ENCODE data around the gene TOX3.

The TOX3 gene

DNA sequence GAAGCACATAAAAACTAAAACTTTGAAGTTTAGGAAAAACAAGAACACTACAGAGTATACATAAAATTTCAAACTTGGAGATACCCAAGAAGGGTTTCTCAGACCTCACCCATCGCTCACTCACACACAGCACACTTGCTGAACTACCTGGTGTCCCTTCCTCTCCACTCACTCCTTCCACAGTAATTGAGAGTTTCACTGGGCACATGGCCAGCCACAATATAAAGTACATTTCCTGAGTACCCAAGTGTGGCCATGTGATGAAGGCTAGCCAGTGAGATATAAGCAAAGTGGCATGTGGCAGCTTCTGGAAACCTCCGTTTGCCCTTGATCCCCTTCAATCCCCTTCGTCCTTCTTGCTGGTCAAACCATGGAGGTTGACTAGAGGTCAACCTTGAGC is 11.9 kb downstream of the TOX3 start:
- no peak for DNase-seq

DNA sequence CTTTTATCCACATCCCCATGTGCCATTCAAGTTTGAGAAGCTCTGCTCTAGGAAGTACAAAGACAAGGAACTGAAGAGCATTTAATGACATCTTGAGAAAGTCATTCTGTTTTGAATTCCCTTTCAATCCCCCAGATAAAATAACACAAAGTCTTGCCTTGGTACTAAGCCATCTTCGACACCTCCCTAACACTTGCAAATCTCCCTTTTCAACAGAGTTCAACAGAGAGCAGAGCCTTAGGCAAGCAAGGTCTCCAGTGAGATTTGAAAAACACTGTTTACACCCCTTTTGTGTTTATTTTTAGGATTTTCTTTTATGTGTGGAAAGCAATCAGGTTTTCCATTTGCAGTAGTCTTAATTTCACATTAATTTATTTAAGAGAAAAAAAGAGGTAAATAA is 13.6 kb downstream of the TOX3 start:
- no peak for DNase-seq

DNA sequence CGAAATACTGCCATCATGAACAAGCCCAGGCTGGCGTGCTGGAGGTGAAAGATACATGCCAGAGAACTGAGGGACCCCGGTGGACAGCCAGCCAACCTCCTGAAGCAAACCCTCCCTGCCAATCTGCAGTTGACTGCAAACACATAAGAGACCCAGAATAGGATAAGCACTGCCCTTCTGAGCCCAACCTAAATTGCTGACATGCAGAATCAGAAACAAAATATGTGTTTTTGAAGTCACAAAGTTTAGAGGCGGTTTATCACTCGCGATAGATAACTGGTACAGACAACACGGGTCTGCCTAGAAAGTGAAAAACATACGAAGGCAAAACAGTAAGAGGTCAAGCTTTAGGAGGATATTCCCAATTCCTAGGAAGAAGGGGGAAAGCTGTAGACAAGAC is 14.6 kb downstream of the TOX3 start:
- no peak for DNase-seq

DNA sequence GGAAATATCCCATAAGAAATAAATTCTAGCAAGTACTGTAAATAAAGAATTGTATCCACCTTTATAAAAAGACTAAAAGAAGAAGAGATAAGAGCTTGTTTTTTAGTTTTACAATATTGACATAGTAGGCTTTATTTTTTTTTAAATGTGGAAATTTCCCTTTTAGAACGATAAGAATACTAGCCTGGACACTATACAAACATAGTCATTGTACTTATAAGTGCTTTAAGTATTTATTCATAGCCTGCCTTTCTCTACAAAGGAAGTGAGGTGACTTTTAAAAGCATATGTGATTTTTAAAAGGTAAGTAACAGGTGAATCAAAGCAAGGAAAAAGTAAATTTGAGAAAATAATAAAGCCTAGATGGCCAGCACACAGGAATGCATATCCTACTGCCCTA is 17.7 kb downstream of the TOX3 start:
- no peak for DNase-seq

DNA sequence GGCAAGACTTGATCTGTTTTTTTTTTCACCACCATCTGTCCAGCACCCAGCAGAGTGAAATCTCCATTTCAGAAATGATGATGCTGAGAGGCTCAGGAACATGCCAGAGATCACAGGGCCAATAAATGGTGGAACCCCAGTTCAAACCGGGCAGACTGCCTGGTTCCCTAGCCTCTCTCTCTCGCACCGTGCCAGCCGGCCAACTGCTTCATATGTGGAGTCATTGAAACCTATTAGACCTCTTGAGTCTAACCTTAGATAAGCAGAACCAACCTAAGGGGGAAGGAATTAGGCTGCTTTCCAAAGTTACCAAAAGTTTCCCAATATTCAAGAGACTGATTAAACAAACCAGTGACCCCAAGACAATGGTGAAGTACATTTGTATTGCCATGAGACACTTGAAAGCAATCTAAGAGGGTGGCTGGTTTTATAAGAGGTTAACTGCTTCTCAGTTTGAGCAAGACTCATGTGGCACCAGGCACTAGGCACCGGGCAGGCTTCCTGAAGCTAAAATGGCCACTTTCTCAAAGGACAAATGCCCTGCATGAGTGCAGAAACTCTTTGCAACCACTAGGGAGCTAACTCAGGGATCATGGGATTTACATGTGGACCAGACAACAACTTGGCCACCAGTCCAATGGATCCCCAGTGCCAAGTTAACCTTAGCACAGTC is 18.4 kb downstream of the TOX3 start:
- DNase-seq = no peak

DNA sequence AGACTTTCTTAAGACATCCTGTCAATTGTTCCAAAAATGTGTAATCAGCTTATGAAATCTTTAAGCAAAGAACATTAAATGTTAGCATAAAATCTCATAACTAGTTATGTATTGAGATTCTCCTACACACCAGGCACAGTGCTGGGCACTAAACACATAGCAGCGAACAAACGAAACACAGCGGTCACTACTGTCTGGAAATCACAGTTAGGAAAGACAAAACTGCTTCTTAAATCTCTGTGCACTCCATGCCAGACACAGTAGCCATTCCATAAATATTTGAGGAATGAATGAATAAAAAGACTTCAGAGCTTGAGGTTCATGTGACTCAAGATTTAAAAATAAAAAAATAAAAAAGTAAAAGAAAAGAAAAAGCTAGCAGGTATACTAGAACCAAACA is 20.1 kb downstream of the TOX3 start:
- no peak for DNase-seq

DNA sequence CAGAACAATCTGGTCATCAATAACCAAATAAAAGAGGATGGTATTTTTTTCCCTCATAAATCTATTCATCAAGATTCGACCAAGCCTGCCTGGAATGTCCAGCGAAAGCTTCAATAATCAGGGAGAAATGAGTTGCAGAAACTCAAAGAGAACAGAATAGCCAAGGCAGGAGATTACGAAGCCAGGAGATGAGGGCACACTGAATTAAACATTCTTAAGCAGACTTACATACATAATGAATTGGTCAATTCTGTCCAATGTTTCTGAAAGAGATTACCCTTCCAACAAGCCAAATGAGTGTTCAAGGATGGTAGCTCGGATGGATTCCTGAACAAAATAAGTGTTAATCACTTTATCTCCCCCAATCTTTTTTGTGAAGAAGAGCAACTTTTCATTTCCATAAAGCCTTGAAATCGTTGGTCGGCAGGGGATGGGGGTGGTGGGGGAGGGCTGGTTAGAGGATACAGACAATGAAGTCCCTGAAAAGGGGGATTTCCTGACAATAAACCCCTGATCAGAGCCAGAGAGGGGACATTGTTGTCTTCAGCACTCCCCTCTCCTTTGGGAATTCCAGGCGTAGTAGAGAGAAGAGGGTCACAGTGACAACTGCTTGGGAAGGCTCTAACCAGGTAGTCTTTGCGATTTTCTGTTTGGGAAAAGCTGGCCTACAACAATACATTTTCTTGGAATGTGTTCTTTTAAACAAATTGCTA is 20.7 kb downstream of the TOX3 start:
- DNase-seq = no peak

DNA sequence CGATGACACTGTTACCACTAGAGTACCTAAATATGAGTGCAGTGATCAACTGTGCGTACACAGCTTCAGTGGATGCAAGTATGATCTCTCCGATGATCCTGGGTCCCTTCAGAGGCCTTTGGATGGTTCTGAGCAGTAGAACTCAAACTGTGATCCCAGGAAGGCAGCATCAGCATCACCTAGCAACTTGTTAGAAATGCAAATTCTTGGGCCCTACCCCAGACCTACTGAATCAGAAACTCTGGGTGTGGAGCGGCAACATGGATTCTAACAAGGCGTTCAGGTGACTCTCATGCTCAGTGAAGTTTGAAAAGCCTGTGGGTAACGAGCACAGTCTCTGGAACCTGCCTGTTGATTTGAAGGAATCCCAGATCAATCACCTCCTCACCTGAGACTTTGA is 25.4 kb downstream of the TOX3 start:
- no peak for DNase-seq

DNA sequence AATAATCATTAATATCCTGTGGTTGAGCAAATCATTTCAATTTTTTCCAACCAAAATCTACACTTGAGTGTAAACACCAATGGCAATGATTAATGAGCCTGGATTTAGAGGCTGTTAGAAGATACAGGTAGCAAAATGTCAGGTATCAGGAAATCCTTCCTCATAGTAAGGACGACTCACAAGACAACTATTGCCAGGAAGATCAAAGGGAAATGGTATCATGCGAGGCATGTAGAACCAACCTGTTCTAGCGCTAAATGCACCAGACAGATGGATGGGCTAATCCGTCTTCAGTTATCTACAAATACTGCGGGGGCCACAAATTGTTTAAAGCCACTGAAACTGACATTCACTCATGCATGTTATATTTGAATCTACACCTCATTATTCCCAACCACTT is 28.1 kb downstream of the TOX3 start:
- no peak for DNase-seq

DNA sequence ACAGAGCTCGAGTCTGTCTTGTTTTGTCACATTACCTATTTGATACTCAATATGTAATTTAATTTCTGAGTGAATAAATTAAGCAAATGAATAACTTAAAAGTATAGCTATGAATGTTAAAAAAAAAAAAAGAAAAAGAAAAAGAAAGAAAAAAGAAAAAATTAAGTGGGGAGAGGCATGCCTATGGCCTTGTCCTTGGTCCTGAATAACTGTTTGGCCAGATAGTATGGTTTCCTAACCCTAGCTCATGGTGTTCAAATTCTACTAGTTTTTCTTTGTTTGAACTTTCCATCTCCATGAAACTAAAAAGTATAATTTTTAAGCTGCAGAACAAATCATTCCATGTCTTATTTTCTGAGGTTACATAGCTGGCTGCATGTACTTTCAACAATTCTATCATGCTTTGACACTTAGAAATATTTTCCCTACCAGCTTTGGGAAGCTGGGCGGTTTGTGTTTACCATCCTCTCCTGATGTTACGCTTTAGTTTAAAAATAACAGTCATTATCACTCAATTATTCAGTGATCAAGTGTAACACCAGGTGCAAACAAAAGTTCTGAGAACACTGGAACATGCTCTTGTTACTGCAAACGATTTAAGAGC is 31.8 kb downstream of the TOX3 start:
- DNase-seq = no peak

DNA sequence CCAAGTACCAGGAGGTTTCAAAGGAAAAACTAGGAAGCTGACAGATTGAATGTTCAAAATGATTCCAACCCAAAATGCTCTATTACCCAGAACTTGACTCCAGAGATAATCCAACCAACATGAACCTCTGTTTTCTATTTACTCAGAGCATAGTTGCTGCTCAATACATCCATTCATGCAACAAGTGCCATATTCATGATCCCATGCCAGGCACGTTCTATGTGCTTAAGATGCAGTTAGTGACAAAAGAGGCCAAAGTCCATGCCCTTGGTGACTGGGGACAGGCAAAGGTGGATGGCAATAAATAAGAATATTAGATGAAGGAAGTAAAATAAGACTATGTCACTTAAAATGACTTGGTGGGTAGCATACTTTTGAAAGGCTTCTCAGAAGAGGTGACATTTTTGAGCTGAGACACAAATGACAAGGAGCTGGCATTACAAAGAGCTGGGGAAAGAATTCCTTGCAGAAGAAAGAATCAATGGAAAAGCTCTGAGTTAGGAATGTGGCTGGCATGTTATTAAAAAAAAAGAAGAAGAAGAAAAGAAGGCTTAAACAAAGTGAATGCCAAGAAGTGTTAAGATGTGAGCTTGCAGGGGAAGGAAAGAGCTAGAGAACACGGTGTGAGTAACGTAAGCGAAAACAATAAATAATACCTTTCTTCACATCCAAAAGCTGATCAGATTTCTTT is 34.5 kb downstream of the TOX3 start:
- no peak for DNase-seq

DNA sequence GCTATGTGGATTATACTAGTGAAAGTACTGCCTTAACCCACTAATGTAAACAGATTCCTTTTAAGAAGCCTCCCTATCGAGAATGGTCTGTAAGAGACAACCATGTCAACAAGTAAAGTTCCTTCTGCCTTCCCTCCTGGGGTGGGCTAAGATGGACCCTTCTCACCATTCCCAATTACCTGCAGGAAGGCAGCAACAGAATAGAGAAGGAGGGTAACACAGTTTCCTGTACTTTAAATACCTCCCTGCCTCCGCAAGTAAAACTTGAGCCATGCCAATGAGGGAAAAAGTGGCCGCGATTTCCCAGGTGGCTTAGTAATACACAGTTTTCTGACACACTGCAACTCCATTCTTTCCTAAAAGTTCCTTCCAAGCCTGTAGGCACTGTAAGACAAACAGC is 45.2 kb downstream of the TOX3 start:
- no peak for DNase-seq

DNA sequence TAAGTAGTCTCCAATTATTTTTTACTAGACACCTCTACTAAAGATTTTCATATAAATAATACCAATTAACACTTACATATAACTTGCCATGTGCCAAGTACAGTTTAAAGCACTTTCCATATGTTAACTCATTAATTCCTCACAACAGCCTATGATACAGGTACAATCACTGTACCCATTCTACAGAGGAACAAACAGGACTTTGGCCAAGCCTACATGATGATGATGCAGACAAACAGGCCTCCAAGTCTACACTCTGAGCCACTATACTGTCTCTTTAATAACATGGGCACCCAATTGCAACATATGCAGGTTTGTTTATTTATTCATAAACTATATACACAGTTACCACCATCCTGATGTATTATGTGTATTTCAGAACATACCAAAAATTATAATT is 46.0 kb downstream of the TOX3 start:
- DNase-seq = no peak

DNA sequence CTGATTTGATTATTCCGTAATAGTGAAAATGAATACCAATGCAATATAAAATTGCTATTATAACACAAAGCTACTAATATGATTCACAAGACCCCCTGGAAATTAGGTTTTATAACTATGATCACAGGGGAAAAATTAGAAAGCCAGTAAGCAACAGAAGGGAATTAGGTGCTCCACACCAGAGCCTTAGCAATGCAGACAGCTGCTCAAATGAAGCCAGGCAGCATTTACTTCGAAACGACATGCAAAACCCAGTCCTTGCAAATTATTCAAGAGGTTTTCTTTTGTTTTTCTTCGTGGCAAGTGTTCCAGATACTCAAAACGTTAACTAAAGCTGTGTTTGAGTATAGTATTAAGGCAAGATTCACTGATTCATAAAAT is 47.9 kb downstream of the TOX3 start:
- DNase-seq = no peak

DNA sequence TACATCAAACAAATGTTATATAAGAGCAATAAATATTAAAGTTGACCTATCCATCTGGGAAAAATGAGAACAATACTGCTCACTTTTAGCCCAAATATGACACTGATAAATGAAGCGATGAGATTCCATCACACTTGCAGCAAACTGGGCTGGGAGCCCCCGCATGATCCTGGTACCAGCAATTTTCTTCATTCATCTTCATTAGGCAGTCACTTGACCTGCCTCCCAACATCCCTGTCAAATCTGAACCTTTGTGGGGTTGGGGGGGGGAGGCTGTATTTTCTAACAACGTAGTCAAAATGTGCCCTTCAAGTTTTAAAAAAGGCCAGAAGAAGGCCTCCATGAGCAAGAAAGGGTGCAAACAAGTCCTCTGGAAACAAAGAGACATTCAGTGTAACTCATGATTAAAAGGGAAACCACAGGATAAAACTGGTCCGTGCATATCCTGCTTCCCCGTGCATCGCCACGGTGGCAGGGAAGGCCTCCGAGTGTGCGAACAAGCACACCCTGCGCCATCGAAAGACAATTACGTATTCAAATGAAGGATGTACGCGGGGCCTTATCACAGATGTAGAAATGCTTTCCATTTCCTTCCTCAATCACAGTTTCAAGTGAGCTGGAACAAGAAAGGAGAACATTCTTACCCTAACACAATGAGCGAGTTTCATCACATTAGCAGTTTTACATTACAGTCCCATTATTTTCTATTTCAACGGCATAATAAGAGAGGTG is 48.4 kb downstream of the TOX3 start:
- DNase-seq = no peak

DNA sequence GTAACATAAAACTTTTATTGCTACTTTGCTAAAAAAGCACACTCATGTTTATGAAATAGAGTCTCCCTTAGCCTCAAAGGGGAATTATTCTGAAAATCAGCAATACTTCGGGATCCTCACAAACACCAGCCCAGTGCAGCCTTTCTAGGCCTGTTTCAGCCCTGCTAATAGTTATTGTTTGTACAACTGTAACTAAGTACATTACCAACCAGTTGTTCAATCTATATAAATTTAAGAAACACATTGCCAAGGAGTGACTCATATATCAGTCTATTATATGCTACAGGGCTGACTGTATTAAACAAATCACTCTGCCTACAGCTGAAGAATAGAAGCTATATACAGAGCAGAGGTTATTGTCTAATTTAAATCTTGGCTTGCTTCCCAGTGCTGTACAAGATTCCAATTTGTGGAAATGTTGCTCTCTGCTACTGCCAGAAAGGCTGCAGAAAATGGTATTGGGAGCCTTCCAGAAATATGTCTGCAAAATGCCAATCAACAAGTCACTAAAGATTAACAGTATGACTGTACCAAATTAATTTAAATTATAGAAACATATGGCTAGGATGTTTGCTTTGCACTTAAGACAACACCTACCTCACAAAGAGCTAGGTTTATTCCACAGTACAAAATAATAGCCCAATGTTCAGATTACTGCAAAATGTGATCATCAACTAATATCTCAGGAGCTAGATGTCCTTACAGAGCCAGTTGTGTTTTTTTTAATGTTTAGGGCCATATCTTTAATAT is 49.7 kb downstream of the TOX3 start:
- no peak for DNase-seq

DNA sequence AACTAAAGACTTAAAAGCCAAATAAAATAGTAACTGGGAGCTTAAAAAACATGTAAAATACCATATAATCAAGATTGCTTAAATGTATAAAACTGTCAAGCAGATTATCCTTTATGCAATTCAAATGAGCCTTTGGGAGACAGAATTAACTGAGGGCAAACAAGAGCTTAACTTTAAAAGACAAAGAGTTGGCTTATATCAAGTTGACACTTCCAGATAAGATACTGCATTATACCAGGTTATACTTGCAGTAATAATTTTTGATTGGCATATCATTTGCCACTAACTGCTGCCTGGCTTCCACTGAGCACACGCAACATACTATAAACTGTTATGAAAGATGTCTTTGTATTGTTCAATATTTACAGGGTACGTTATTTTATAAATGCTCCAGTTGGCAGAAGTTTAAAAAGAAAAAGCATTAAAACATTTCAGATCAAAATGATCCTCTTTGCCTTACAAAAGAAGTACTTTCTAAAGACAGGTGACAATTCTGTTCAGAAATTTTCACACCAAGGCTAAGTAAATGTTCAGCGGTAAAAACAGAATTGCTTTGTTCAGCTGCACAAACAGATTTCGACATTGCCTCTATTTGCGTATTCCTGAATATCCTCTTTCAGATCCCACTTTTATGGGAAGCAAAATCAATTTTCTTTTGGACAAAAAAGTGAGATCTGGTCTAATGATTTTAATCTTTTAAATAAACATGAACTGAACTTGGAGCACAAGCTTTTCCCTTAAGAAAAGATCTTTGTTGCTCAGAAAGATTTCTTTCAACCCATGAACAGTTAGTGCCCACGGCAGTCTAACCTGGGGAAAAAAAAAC is 50.7 kb downstream of the TOX3 start:
- no peak for DNase-seq

DNA sequence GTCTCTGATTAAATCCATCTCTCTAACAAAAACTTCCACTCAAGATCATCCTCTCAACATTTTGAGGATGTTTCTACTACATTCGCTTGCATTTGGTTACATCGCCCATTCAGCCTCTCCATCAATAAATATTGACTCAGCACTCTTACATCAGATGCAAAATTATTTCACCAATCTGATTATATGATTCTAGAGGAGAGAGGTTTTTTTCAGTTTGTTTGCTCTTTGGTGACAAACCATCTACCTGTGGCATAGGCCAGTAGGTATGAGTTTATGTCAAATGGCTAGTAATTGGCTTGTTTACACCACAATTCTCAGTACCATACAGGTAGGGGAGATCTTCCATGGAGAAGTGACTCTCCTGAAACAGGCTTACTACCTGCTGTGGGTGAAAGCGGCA is 52.3 kb downstream of the TOX3 start:
- DNase-seq = no peak

DNA sequence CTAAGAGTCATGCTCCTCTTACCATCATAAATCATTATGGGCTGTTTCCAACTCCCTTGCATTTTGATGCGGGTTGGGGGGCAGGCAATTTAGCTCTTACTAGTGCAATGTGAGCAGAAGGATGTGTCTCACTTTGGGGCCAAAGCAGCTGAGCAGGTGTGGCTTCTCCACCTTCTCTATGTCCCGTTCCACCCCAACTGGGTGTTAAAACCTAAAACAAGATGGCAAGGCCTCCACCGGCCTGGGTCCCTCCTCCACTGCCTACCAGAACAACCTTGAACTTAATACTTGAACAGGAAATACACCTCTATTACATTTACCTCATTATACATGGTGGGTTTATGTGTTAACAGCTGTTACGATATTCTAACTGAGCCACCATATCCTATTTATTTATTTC is 52.8 kb downstream of the TOX3 start:
- no peak for DNase-seq

DNA sequence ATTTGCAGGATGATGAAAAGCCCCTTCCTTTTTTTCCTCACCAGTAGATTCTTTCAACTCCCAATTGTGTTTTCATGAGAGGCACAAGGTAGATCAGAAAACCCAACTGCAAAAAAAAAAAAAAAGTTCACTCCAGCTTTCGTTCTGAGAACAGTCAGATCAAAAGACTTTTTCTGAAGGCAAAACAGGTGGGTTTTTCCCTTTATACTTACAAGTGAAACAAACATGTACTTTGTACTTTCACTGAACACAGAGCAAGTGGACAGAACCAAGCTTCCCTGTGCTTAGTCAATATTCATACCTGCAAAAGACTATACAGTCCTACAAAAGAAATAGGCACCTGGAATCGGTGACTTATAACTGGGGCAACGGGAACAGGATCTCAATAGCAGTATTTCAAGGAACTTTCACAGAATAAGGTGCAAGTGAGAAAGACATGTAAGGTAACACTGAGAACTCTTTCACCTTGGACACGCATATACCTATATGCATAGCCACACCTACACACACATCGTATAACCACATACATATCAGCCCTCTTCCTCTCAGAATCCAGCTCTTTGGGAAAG is 54.1 kb downstream of the TOX3 start:
- no peak for DNase-seq

DNA sequence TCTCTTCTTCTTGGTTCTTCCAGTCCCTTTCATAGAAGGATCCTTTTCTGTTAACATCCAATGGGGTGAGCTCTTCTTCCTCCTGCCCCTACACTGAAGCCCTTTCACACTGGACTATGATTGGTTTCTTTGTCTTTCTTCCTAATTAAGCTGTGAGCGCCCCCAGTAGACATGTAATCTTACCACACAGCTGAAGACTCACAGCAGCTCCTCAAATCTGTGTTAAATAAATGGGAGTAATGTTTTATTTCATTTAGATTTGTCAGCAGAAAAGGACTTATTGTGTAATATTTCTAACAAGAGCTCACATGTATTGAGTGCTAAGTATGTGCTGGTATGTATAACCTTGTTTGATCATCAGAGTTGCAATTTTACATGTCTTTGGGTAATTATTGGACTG is 55.7 kb downstream of the TOX3 start:
- no peak for DNase-seq

Measured in stimulated activated naive CD4-positive, alpha-beta T cell (primary cell).